Measurements from ENCODE around the gene ECPAS.
A peak's percentile ranks its signal among the peaks of the same experiment; 100 is the strongest.

Gene ECPAS

GRCh38 chr9:111366978-111367377, 117.2 kb downstream of the ECPAS start:
- H3K4me3 ChIP-seq (ENCODE audit: control insufficient read depth, low read depth, low read length): no peak overlapping the region
- DNase-seq (ENCODE audit: low read depth): no peak
- no peak for TF ChIP-seq CTCF (conservative IDR thresholded peaks at IDR 0.05; ENCODE audit: control insufficient read depth, insufficient read depth, low read depth, low read length)

GRCh38 chr9:111362526-111362925, 121.7 kb downstream of the ECPAS start:
- DNase-seq (ENCODE audit: low read depth): no peak
- no peak for TF ChIP-seq CTCF (conservative IDR thresholded peaks at IDR 0.05; ENCODE audit: control insufficient read depth, insufficient read depth, low read depth, low read length)
- no peak overlapping the region for H3K4me3 ChIP-seq (ENCODE audit: control insufficient read depth, low read depth, low read length)

- H3K4me3 ChIP-seq (ENCODE audit: control insufficient read depth, low read depth, low read length): no peak overlapping the region
- TF ChIP-seq CTCF (conservative IDR thresholded peaks at IDR 0.05; ENCODE audit: control insufficient read depth, insufficient read depth, low read depth, low read length): no peak
- no peak for DNase-seq (ENCODE audit: low read depth)
Observed at GRCh38 chr9:111360881-111361280, 123.3 kb downstream of the ECPAS start.

GRCh38 chr9:111356481-111357244, 127.5 kb downstream of the ECPAS start:
- DNase-seq (ENCODE audit: low read depth): peak; percentile 94
- TF ChIP-seq CTCF (conservative IDR thresholded peaks at IDR 0.05; ENCODE audit: control insufficient read depth, insufficient read depth, low read depth, low read length): no peak
- H3K4me3 ChIP-seq (ENCODE audit: control insufficient read depth, low read depth, low read length): peak overlapping the region; percentile 46

GRCh38 chr9:111352545-111352944, 131.6 kb downstream of the ECPAS start:
- TF ChIP-seq CTCF (conservative IDR thresholded peaks at IDR 0.05; ENCODE audit: control insufficient read depth, insufficient read depth, low read depth, low read length): no peak
- DNase-seq (ENCODE audit: low read depth): no peak
- no peak overlapping the region for H3K4me3 ChIP-seq (ENCODE audit: control insufficient read depth, low read depth, low read length)

GRCh38 chr9:111350556-111350955, 133.6 kb downstream of the ECPAS start:
- TF ChIP-seq CTCF (conservative IDR thresholded peaks at IDR 0.05; ENCODE audit: control insufficient read depth, insufficient read depth, low read depth, low read length): no peak
- DNase-seq (ENCODE audit: low read depth): peak; percentile 16
- no peak overlapping the region for H3K4me3 ChIP-seq (ENCODE audit: control insufficient read depth, low read depth, low read length)

Measured in fibroblast of mammary gland (primary cell).